HepG2 (cell line): Measurements from ENCODE around the gene ACACB. TPM values are rescaled to one million over a fixed set of nuclear protein-coding genes. Genes with fewer than 3 reads are reported as not detected.

Source experiments
- ATAC-seq: fragments of 200-7000 bp; cut with Tn5 transposase; 3 replicates; pipeline ENCODE4 v1.9.1; 2020; ENCODE audit warnings: mild to moderate bottlenecking, moderate library complexity
- BruUV-seq: library from RNA; stranded (reverse); fragments of 400-500 nt; replicated peaks from 2 replicates; lab custom pipeline; 2021; lab: Mats Ljungman, UMichigan
- CTCF ChIA-PET: fragments of 300-600 bp; formaldehyde crosslinking; extraction: SDS; loops from one replicate; lab custom pipeline; 2021; ENCODE audit warnings: low total read pairs, inconsistent platforms, low intra/inter-chr PET ratio; lab: Yijun Ruan, JAX
- POLR2A ChIA-PET: fragments of 350-600 bp; sonication (Branson Sonifier 250); formaldehyde crosslinking; loops from one replicate; lab custom pipeline; 2020; ENCODE audit warnings: antibody characterized with exemption, inconsistent platforms; lab: Yijun Ruan, JAX
- DNase-seq: peaks from one replicate; pipeline ENCODE4 v3.0.0-alpha.2; 2015; ENCODE audit warnings: low spot score
- FAIRE-seq: peaks from 3 replicates; lab custom pipeline; 2011; peaks lifted over from hg19 to GRCh38; lab: Jason Lieb, UNC
- H2AFZ ChIP-seq: one replicate; pipeline ENCODE4 v1.6.1; 2011; ENCODE audit warnings: low read length, inconsistent platforms
- H3K27ac ChIP-seq: fragments of 300-600 bp; 3 replicates; pipeline ENCODE4 v1.8.0; 2011; ENCODE audit warnings: mixed run types, mild to moderate bottlenecking, mixed read lengths, low read length, inconsistent platforms; ENCODE audit not compliant: insufficient read depth; ENCODE audit errors: extremely low read length
- H3K27me3 ChIP-seq, 2 experiments: fragments of 200-600 bp in 1 of 2; 2 replicates in 1 of 2; 3 replicates in 1 of 2; pipeline versions ENCODE4 v1.6.0 to v1.8.0; 2011; ENCODE audit warnings: low read length in 2 of 2, mild to moderate bottlenecking in 2 of 2, moderate library complexity in 2 of 2, inconsistent platforms in 1 of 2; ENCODE audit not compliant: insufficient read depth in 2 of 2, control insufficient read depth in 1 of 2
- H3K36me3 ChIP-seq, 2 experiments: fragments of 200-600 bp in 1 of 2; replicated peaks in 1 of 2; 2 replicates in 1 of 2; 3 replicates in 1 of 2; pipeline versions ENCODE4 v1.5.1 to v1.8.0; 2011; ENCODE audit warnings: low read length in 2 of 2, inconsistent platforms in 1 of 2; ENCODE audit not compliant: insufficient read depth in 2 of 2, control insufficient read depth in 1 of 2
- H3K4me1 ChIP-seq: 2 replicates; pipeline ENCODE4 v1.5.1; 2012; ENCODE audit warnings: low read length, inconsistent platforms; ENCODE audit not compliant: insufficient read depth
- H3K4me2 ChIP-seq: 2 replicates; pipeline ENCODE4 v1.6.0; 2011; ENCODE audit warnings: low read depth, low read length, inconsistent platforms
- H3K4me3 ChIP-seq, 3 experiments: fragments of 200-600 bp in 1 of 3; sonication (generic), shearing (Covaris generic) in 1 of 3; replicated peaks in 1 of 3; 2 replicates each; pipeline ENCODE4 v1.5.1; 2011 to 2016; ENCODE audit warnings: low read length in 3 of 3, inconsistent platforms in 2 of 3, low read depth in 2 of 3, mild to moderate bottlenecking in 2 of 3, control low read depth in 1 of 3, mixed read lengths in 1 of 3; ENCODE audit not compliant: insufficient read depth in 1 of 3
- H3K79me2 ChIP-seq: one replicate; pipeline ENCODE4 v1.6.1; 2011; ENCODE audit warnings: low read length, inconsistent platforms; ENCODE audit not compliant: insufficient read depth
- H3K9ac ChIP-seq: 2 replicates; pipeline ENCODE4 v1.6.0; 2011; ENCODE audit warnings: mild to moderate bottlenecking, low read depth, low read length, inconsistent platforms; ENCODE audit not compliant: insufficient read depth
- H3K9me3 ChIP-seq: 2 replicates; pipeline ENCODE4 v1.5.1; 2012; ENCODE audit warnings: mild to moderate bottlenecking, low read length
- H4K20me1 ChIP-seq: 2 replicates; pipeline ENCODE4 v1.6.0; 2011; ENCODE audit warnings: inconsistent platforms, mild to moderate bottlenecking, low read length, moderate library complexity; ENCODE audit not compliant: insufficient read depth
- ARNT ChIP-seq: fragments of 450-650 bp; IDR thresholded peaks from 2 replicates; pipeline ENCODE4 v1.6.1; 2017
- ZMYM4 ChIP-seq: sonication (generic); formaldehyde crosslinking; IDR thresholded peaks from 2 replicates; pipeline ENCODE4 v1.8.1; 2023; ENCODE audit warnings: mild to moderate bottlenecking, missing genetic modification reagents
- ZNF777 ChIP-seq: sonication (generic); formaldehyde crosslinking; IDR thresholded peaks from 2 replicates; pipeline ENCODE4 v1.4.0; 2020; ENCODE audit warnings: missing genetic modification reagents
- WGBS: methylation state at CpG from one replicate; pipeline ENCODE4 v1.1.6; 2017; ENCODE audit warnings: low lambda C conversion rate; 5-methylcytosine and 5-hydroxymethylcytosine counted together
- in situ Hi-C: cut with HindIII; loops from 2 replicates; pipeline ENCODE4 v1.10.0; 2017; ENCODE audit warnings: low pct_unique_long_range_greater_than_20kb; ENCODE audit not compliant: extremely low pct_ligation_motif_present
- intact Hi-C: fragments of 100-400 bp; cut with micrococcal nuclease; formaldehyde crosslinking; loops from one replicate; pipeline ENCODE4 v1.10.0; 2022; ENCODE audit not compliant: unreplicated experiment
- polyA plus RNA-seq, 8 experiments: library from polyadenylated mRNA; depleted of rRNA in 3 of 8; stranded (reverse) in 7 of 8; unstranded in 1 of 8; fragments of >200 nt; fragmentation: Illumina TruSeq in 4 of 8; extraction: Trizol in 4 of 8; gene quantifications; 2 replicates each; pipeline versions ENCODE4 v1.2.1 to v1.2.3, GENCODE V29; 2011 to 2016; ENCODE audit warnings: low read depth in 4 of 8, missing spikeins in 1 of 8, mixed read lengths in 1 of 8; ENCODE audit not compliant: insufficient read depth in 1 of 8
- total RNA-seq, 5 experiments: library from RNA; depleted of rRNA; stranded (reverse); fragments of >200 nt; fragmentation: Illumina TruSeq; extraction: Trizol; gene quantifications; 2 replicates each; pipeline ENCODE4 v1.2.3, GENCODE V29; 2016; ENCODE audit warnings: low read depth in 1 of 5
- TF ChIP-seq, protein P1 (sequence below): IDR thresholded peaks from 2 replicates; pipeline ENCODE4 v1.6.1; 2012; ENCODE audit warnings: inconsistent platforms
- TF ChIP-seq, protein P2 (sequence below): sonication (generic); formaldehyde crosslinking; IDR thresholded peaks from 2 replicates; pipeline ENCODE4 v1.9.0; 2022; ENCODE audit warnings: missing genetic modification reagents, mild to moderate bottlenecking, borderline replicate concordance

ACACB gene
- total and polyA plus RNA-seq, 2 of the 13 experiments (the other 11 are each of a cell fraction or from before 2014, with no cell fraction given), result 6.2 to 8.6 TPM

DNA sequence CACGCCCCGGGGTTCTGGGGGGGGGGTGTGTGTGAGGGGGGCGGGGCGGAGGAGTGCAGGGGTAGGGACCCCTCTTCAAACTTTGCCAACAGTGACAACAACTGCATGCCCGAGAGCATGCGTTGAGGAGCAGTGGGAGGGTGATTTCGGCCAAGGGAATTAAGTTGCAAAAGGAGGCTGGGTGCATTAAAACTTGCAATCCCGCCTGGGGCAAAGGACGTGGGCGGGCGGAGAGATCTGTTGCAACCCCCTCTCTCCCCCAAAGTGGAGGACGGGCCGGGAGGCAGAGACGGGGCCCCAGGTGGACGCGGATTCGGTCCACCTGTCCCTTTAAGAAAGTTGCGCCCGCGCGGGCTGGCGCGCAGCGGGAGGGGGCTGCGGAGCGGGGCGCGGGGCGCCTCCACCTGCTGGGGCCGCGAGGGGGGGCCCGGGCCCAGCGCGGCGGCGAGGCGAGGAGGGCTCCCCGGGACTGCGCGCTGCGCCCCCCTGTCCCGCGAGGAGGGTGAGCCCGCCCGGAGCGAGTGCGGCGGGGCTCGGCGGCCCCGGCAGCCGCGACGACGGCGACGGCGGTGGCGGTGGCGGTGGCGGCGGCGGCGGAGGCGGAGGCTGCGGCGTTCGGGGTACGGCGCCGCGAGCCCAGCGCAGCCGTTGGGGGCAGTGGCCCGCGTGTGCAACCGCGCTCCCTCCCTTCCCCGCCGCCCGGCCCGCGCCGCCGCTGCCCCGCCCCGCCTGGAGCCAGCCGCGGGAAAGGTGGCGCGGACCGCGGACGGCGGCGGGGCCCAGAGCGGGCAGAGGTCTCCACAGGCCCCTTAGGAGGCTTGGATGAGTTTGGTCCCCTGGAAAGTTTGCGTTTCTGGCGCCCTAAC lies 193.2 kb downstream of the ACACB start:
- Histone ChIP-seq H3K79me2 (no peaks in the 10 kb centered on the region), H3K4me3 (peak overlapping the region; percentile 32 to 62 (median 35); a peak in 2 of 6 replicates), H4K20me1 (no peaks in the 10 kb centered on the region), H3K27ac (no peak overlapping the region), H3K36me3 (no peaks in the 10 kb centered on the region), H3K9me3 (no peaks in the 10 kb centered on the region), H3K4me2 (peak overlapping the region; percentile 81), H2AFZ (no peak overlapping the region), H3K27me3 (peaks cover 3 to 53% of the 10 kb centered on the region in 2 experiments), H3K9ac (no peak overlapping the region), H3K4me1 (peaks cover 36% of the 10 kb centered on the region)
- ChIA-PET POLR2A (no interaction called here), CTCF (no interaction called here)
- intact Hi-C loops, result no loop called here
- in situ Hi-C loops, result no loop called here
- ATAC-seq (no peak; the same call in 2 of the 3 replicates), DNase-seq (no peak), FAIRE-seq (no peak)
- BruUV-seq, result no TSS peak
- 2% methylated on average over 10 of the region's 99 CpGs for WGBS
- TF ChIP-seq ZMYM4 (CRISPR knock-in tag), result 0 out of 2 replicates have a peak, but pooled peaks have one; percentile 5
- TF ChIP-seq, protein P1, sequence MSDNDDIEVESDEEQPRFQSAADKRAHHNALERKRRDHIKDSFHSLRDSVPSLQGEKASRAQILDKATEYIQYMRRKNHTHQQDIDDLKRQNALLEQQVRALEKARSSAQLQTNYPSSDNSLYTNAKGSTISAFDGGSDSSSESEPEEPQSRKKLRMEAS, result peak; percentile 42; the same call in 1 of the 2 replicates
- TF ChIP-seq ARNT, result no peak
- TF ChIP-seq, protein P2, sequence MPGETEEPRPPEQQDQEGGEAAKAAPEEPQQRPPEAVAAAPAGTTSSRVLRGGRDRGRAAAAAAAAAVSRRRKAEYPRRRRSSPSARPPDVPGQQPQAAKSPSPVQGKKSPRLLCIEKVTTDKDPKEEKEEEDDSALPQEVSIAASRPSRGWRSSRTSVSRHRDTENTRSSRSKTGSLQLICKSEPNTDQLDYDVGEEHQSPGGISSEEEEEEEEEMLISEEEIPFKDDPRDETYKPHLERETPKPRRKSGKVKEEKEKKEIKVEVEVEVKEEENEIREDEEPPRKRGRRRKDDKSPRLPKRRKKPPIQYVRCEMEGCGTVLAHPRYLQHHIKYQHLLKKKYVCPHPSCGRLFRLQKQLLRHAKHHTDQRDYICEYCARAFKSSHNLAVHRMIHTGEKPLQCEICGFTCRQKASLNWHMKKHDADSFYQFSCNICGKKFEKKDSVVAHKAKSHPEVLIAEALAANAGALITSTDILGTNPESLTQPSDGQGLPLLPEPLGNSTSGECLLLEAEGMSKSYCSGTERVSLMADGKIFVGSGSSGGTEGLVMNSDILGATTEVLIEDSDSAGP (CRISPR knock-in tag), result peak; percentile 95
- peak; percentile 69 for TF ChIP-seq ZNF777 (CRISPR knock-in tag)
